Gastroesophageal sphincter (tissue), 4 donors: ENCODE measurements around the gene SLC2A11. TPM values are rescaled to one million over a fixed set of nuclear protein-coding genes. Genes with fewer than 3 reads are reported as not detected.
A peak's percentile ranks its signal among the peaks of the same experiment; 100 is the strongest.

Experiments
- ATAC-seq: fragments of 150-250 bp; one replicate; pipeline ENCODE4 v1.9.1; 2016; ENCODE audit warnings: mild to moderate bottlenecking, moderate library complexity
- H3K27ac ChIP-seq, 4 donors: fragments of 200-600 bp; sonication (generic) in 3 of 4; 1 replicate in 3 of 4; 2 replicates in 1 of 4; pipeline ENCODE4 v1.5.1; 2016 to 2019
- H3K27me3 ChIP-seq: fragments of 200-600 bp; sonication (generic); one replicate; pipeline ENCODE4 v1.5.1; 2019
- H3K36me3 ChIP-seq, 2 donors: fragments of 200-600 bp; sonication (generic); one replicate each; pipeline ENCODE4 v1.5.1; 2019; ENCODE audit warnings: control low read depth in 1 of 2
- H3K4me1 ChIP-seq, 3 donors: fragments of 200-600 bp; sonication (generic); 1 replicate in 2 of 3; 2 replicates in 1 of 3; pipeline ENCODE4 v1.5.1; 2016 to 2019; ENCODE audit warnings: control low read depth in 2 of 3
- H3K4me3 ChIP-seq, 2 donors: fragments of 200-600 bp; sonication (generic); one replicate each; pipeline ENCODE4 v1.5.1; 2019; ENCODE audit warnings: mild to moderate bottlenecking in 1 of 2, moderate library complexity in 1 of 2
- H3K9me3 ChIP-seq, 3 donors: fragments of 200-600 bp; sonication (generic); one replicate each; pipeline ENCODE4 v1.5.1; 2017 to 2019; ENCODE audit warnings: control low read depth in 2 of 3
- CTCF ChIP-seq, 4 experiments: fragments of 200-600 bp in 2 of 4; fragments of 450-650 bp in 2 of 4; sonication (generic) in 1 of 4; IDR thresholded peaks; one replicate each; pipeline ENCODE4 v1.5.1; 2017 to 2019; ENCODE audit warnings: antibody characterized with exemption in 4 of 4, mild to moderate bottlenecking in 2 of 4, moderate library complexity in 2 of 4
- EP300 ChIP-seq: sonication (generic); formaldehyde crosslinking; IDR thresholded peaks from one replicate; pipeline ENCODE4 v1.6.1; 2017; ENCODE audit warnings: antibody characterized with exemption, mild to moderate bottlenecking
- POLR2A ChIP-seq, 2 donors: fragments of 450-650 bp; IDR thresholded peaks; one replicate each; pipeline ENCODE4 v1.6.1; 2017; ENCODE audit warnings: antibody characterized with exemption in 2 of 2, mild to moderate bottlenecking in 2 of 2, moderate library complexity in 1 of 2
- POLR2AphosphoS5 ChIP-seq: sonication (generic); formaldehyde crosslinking; IDR thresholded peaks from one replicate; pipeline ENCODE4 v1.6.1; 2017; ENCODE audit warnings: antibody characterized with exemption
- whole genome bisulfite sequencing, 2 donors: methylation state at CpG; one replicate each; pipeline ENCODE4 v1.1.5; 2018; ENCODE audit warnings: low coverage in 1 of 2; 5-methylcytosine and 5-hydroxymethylcytosine counted together
- total RNA-seq, 4 donors: library from RNA; depleted of rRNA; stranded (reverse); fragments of >200 nt; gene quantifications; one replicate each; pipeline ENCODE4 v1.1.0, GENCODE V29; 2016

SLC2A11 gene
- total RNA-seq, 4 donors from 2014 or later = 7.3 to 39.8 (median 18.8) TPM

- WGBS, 2 donors = 52% methylated on average over 6 of the region's 11 CpGs; no CpG with 5 or more reads in 1 of the 2 donors
- H3K36me3 ChIP-seq = no peaks in the 10 kb centered on the region
- H3K4me1 ChIP-seq = peaks cover 0 to 20% (median 5%) of the 10 kb centered on the region in 3 donors
- TF ChIP-seq POLR2A (IDR thresholded peaks at IDR 0.05) = no peak
- no peak for TF ChIP-seq POLR2AphosphoS5
- TF ChIP-seq CTCF (IDR thresholded peaks at IDR 0.05) = no peak
- no peak for TF ChIP-seq EP300
- ATAC-seq = no peak
- no peak overlapping the region for H3K4me3 ChIP-seq
- no peaks in the 10 kb centered on the region for H3K9me3 ChIP-seq
- peak overlapping the region in 1 of 4 donors; percentile 13 for H3K27ac ChIP-seq
- H3K27me3 ChIP-seq = no peaks in the 10 kb centered on the region
Observed at GRCh38 chr22:23908587-23909205, 51.0 kb downstream of the SLC2A11 start.

- no peaks in the 10 kb centered on the region for H3K36me3 ChIP-seq
- no peak overlapping the region for H3K4me3 ChIP-seq
- peaks cover 0 to 20% (median 5%) of the 10 kb centered on the region in 3 donors for H3K4me1 ChIP-seq
- WGBS, 2 donors = 12 to 55% methylated on average over 4 to 6 of the region's 6 CpGs
- no peaks in the 10 kb centered on the region for H3K9me3 ChIP-seq
- ATAC-seq = no peak
- no peak for TF ChIP-seq EP300
- no peak for TF ChIP-seq POLR2A (IDR thresholded peaks at IDR 0.05)
- H3K27ac ChIP-seq = peak overlapping the region in 1 of 4 donors; percentile 13
- no peaks in the 10 kb centered on the region for H3K27me3 ChIP-seq
Observed at GRCh38 chr22:23909296-23909898, 51.7 kb downstream of the SLC2A11 start.

GRCh38 chr22:23910496-23911190 lies 53.0 kb downstream of the SLC2A11 start:
- TF ChIP-seq CTCF (IDR thresholded peaks at IDR 0.05) (no peak), POLR2AphosphoS5 (no peak), EP300 (no peak), POLR2A (IDR thresholded peaks at IDR 0.05) (no peak)
- H3K4me1 ChIP-seq = peaks cover 0 to 20% (median 5%) of the 10 kb centered on the region in 3 donors
- H3K36me3 ChIP-seq = no peaks in the 10 kb centered on the region
- H3K4me3 ChIP-seq = no peak overlapping the region
- WGBS, 2 donors = 71 to 83% methylated on average over 2 of the region's 3 CpGs
- H3K27me3 ChIP-seq = no peaks in the 10 kb centered on the region
- no peak overlapping the region for H3K27ac ChIP-seq
- no peaks in the 10 kb centered on the region for H3K9me3 ChIP-seq
- ATAC-seq = no peak

GRCh38 chr22:23911318-23911980 lies 53.8 kb downstream of the SLC2A11 start:
- no peak overlapping the region for H3K27ac ChIP-seq
- WGBS, 2 donors = 84 to 97% methylated on average over 5 to 8 of the region's 12 CpGs

More at GRCh38 chr22:23911318-23911980, 53.8 kb downstream of the SLC2A11 start:
- no peak for ATAC-seq
- H3K4me3 ChIP-seq = no peak overlapping the region
- H3K27me3 ChIP-seq = no peaks in the 10 kb centered on the region
- H3K9me3 ChIP-seq = no peaks in the 10 kb centered on the region
- TF ChIP-seq EP300 (no peak), POLR2AphosphoS5 (no peak), POLR2A (IDR thresholded peaks at IDR 0.05) (no peak), CTCF (IDR thresholded peaks at IDR 0.05) (no peak)
- H3K36me3 ChIP-seq = no peaks in the 10 kb centered on the region
- peaks cover 0 to 20% (median 5%) of the 10 kb centered on the region in 3 donors for H3K4me1 ChIP-seq
